Measurements from ENCODE around the gene EBI3. TPM values are rescaled to one million over a fixed set of nuclear protein-coding genes. Genes with fewer than 3 reads are reported as not detected.
A peak's percentile ranks its signal among the peaks of the same experiment; 100 is the strongest.

Gene EBI3
- total and polyA plus RNA-seq, 2 of the 13 experiments (the other 11 are each of a cell fraction or from before 2014, with no cell fraction given): 3.4 TPM; not detected in 1

DNA sequence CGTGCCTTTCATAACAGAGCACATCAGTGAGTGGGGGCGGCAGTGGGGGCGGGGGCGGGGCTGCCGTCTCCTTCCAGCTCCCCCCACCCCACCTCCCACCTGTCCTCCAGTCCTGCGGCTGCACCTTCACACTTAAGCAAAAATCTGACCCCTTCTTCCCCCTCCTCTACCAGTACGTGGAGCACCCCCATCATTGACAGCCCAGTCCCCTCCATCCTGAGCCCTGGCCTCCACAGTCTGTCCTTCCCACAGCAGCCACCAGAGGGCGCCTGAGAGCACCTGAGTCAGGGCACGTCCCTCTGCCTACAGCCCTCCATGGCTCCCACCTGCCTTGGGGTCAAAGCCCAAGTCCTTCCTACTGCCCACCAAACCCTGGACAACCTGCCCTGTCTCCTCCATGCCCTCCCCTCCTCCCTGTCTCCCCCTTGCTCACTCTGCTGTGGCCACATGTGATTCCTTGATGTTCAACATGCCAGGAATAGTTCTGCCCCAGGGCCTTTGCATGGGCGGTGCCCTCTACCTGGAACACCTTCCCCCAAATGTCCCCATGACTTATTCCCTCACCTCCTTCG lies 4.0 kb downstream of the EBI3 start (continued):
- TF ChIP-seq, protein P1, sequence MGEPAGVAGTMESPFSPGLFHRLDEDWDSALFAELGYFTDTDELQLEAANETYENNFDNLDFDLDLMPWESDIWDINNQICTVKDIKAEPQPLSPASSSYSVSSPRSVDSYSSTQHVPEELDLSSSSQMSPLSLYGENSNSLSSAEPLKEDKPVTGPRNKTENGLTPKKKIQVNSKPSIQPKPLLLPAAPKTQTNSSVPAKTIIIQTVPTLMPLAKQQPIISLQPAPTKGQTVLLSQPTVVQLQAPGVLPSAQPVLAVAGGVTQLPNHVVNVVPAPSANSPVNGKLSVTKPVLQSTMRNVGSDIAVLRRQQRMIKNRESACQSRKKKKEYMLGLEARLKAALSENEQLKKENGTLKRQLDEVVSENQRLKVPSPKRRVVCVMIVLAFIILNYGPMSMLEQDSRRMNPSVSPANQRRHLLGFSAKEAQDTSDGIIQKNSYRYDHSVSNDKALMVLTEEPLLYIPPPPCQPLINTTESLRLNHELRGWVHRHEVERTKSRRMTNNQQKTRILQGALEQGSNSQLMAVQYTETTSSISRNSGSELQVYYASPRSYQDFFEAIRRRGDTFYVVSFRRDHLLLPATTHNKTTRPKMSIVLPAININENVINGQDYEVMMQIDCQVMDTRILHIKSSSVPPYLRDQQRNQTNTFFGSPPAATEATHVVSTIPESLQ (CRISPR knock-in tag; conservative IDR thresholded peaks at IDR 0.05): no peak
- peak; percentile 100 for TF ChIP-seq ZMYM3 (CRISPR knock-in tag; IDR thresholded peaks at IDR 0.05)
- TF ChIP-seq RBFOX2 (IDR thresholded peaks at IDR 0.05; ENCODE audit: low read depth, low read length): no peak
- TF ChIP-seq, protein P2, sequence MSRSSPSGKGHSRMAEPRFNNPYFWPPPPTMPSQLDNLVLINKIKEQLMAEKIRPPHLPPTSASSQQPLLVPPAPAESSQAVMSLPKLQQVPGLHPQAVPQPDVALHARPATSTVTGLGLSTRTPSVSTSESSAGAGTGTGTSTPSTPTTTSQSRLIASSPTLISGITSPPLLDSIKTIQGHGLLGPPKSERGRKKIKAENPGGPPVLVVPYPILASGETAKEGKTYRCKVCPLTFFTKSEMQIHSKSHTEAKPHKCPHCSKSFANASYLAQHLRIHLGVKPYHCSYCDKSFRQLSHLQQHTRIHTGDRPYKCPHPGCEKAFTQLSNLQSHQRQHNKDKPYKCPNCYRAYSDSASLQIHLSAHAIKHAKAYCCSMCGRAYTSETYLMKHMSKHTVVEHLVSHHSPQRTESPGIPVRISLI (CRISPR knock-in tag; IDR thresholded peaks at IDR 0.05; ENCODE audit: borderline replicate concordance): no peak
- TF ChIP-seq, protein P3, sequence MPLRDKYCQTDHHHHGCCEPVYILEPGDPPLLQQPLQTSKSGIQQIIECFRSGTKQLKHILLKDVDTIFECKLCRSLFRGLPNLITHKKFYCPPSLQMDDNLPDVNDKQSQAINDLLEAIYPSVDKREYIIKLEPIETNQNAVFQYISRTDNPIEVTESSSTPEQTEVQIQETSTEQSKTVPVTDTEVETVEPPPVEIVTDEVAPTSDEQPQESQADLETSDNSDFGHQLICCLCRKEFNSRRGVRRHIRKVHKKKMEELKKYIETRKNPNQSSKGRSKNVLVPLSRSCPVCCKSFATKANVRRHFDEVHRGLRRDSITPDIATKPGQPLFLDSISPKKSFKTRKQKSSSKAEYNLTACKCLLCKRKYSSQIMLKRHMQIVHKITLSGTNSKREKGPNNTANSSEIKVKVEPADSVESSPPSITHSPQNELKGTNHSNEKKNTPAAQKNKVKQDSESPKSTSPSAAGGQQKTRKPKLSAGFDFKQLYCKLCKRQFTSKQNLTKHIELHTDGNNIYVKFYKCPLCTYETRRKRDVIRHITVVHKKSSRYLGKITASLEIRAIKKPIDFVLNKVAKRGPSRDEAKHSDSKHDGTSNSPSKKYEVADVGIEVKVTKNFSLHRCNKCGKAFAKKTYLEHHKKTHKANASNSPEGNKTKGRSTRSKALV (CRISPR knock-in tag; IDR thresholded peaks at IDR 0.05): no peak
- TF ChIP-seq RXRA (CRISPR knock-in tag; IDR thresholded peaks at IDR 0.05): peak; percentile 38; the same call in 1 of the 2 replicates
- TF ChIP-seq HDAC1 (CRISPR knock-in tag; IDR thresholded peaks at IDR 0.05): peak; percentile 74
- no peak for TF ChIP-seq ISX (CRISPR knock-in tag; conservative IDR thresholded peaks at IDR 0.05)
- TF ChIP-seq NONO (IDR thresholded peaks at IDR 0.05): no peak
- TF ChIP-seq NONO (CRISPR knock-in tag; conservative IDR thresholded peaks at IDR 0.05): peak; percentile 79
- TF ChIP-seq SOX6 (IDR thresholded peaks at IDR 0.05): no peak
- no peak for TF ChIP-seq SOX6 (CRISPR knock-in tag; IDR thresholded peaks at IDR 0.05)
- TF ChIP-seq ZNF124 (CRISPR knock-in tag; IDR thresholded peaks at IDR 0.05): no peak
- TF ChIP-seq KDM5B (CRISPR knock-in tag; IDR thresholded peaks at IDR 0.05; ENCODE audit: borderline replicate concordance): peak; percentile 35; the same call in 1 of the 2 replicates
- TF ChIP-seq, protein P4, sequence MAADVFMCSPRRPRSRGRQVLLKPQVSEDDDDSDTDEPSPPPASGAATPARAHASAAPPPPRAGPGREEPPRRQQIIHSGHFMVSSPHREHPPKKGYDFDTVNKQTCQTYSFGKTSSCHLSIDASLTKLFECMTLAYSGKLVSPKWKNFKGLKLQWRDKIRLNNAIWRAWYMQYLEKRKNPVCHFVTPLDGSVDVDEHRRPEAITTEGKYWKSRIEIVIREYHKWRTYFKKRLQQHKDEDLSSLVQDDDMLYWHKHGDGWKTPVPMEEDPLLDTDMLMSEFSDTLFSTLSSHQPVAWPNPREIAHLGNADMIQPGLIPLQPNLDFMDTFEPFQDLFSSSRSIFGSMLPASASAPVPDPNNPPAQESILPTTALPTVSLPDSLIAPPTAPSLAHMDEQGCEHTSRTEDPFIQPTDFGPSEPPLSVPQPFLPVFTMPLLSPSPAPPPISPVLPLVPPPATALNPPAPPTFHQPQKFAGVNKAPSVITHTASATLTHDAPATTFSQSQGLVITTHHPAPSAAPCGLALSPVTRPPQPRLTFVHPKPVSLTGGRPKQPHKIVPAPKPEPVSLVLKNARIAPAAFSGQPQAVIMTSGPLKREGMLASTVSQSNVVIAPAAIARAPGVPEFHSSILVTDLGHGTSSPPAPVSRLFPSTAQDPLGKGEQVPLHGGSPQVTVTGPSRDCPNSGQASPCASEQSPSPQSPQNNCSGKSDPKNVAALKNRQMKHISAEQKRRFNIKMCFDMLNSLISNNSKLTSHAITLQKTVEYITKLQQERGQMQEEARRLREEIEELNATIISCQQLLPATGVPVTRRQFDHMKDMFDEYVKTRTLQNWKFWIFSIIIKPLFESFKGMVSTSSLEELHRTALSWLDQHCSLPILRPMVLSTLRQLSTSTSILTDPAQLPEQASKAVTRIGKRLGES (CRISPR knock-in tag; IDR thresholded peaks at IDR 0.05; ENCODE audit: borderline replicate concordance): no peak
- no peak for TF ChIP-seq AGO2 (optimal IDR thresholded peaks at IDR 0.05; ENCODE audit: low read depth, low read length)
- TF ChIP-seq, protein P5, sequence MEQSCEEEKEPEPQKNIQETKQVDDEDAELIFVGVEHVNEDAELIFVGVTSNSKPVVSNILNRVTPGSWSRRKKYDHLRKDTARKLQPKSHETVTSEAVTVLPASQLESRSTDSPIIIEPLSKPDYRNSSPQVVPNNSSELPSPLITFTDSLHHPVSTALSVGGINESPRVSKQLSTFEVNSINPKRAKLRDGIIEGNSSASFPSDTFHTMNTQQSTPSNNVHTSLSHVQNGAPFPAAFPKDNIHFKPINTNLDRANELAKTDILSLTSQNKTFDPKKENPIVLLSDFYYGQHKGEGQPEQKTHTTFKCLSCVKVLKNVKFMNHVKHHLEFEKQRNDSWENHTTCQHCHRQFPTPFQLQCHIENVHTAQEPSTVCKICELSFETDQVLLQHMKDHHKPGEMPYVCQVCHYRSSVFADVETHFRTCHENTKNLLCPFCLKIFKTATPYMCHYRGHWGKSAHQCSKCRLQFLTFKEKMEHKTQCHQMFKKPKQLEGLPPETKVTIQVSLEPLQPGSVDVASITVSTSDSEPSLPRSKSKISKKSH (CRISPR knock-in tag; IDR thresholded peaks at IDR 0.05; ENCODE audit: borderline replicate concordance): no peak
- 0 out of 2 replicates have a peak, but pooled peaks have one; percentile 21 for TF ChIP-seq ZNF572 (CRISPR knock-in tag; IDR thresholded peaks at IDR 0.05)
- no peak for TF ChIP-seq SP1 (IDR thresholded peaks at IDR 0.05)
- no peak for TF ChIP-seq SP1 (CRISPR knock-in tag; IDR thresholded peaks at IDR 0.05)
- no peak for TF ChIP-seq ZNF569 (CRISPR knock-in tag; IDR thresholded peaks at IDR 0.05; ENCODE audit: borderline replicate concordance)
- no peak for TF ChIP-seq HOXA5 (CRISPR knock-in tag; IDR thresholded peaks at IDR 0.05)
